Measurements from ENCODE around the gene LCMT2.

LCMT2 gene

DNA sequence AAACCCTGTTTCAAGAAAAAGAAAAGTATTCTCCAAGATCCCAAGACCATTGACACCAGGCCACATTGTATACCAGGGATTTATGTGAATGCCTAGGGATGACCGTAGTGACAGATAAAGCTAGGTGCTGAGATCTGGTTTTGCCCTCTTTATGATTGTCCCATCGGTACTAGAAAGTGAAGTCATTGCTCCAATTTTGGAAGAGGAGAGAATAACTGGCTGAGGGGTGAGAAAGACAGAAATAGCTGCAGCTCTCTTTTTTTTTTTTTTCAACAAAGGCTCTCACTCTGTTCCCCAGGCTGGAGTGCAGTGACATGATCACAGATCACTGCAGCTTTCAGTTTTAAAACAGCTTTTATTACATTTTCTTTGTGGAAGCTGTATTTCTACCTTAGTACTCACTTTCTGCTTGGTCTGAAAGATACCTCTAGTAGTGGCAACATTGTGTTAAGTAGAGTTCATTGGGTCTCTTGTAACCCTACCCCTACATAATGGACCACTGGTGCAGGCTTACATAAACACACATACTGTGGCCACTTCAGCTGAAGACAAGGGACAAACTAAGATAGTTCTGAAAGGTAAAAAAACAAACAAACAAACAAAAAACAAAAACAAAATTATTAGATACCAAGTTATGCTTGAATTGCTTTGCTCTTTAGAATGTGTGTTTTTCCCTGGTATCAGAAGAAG is 22.5 kb upstream of the LCMT2 start:
- no peak overlapping the region for H3K4me3 ChIP-seq (IDR thresholded peaks at IDR 0.05; ENCODE audit: insufficient read depth, low read depth, low read length)

DNA sequence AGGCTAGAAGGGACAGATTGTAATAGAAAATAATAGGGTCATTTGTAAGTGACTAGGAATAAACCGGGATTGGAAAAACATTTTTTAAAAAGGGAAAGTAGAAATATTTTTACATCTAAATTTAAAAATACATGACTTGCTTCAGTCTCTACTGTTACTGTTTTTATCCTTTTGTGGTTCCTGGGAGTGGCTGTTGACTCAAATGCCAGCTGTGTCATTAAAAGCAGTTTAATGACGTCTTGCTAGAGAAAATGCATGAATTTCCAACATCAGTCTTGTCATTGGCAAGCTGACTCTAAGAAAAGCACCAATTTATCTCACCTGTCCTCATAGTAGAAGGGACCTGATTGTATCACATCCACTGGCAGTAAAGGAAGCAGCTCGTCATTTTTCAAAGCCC is 16.7 kb upstream of the LCMT2 start:
- Histone ChIP-seq H3K4me3 (IDR thresholded peaks at IDR 0.05; ENCODE audit: insufficient read depth, low read depth, low read length) (no peak overlapping the region), H3K79me2 (ENCODE audit: insufficient read depth, low read depth) (no peaks in the 10 kb centered on the region), H3K4me2 (no peak overlapping the region), H3K27ac (no peak overlapping the region), H3K27me3 (ENCODE audit: insufficient read depth, low read depth) (no peaks in the 10 kb centered on the region), H2AFZ (ENCODE audit: low read depth) (no peak overlapping the region), H4K20me1 (ENCODE audit: insufficient read depth) (no peaks in the 10 kb centered on the region), H3K9ac (no peak overlapping the region), H3K36me3 (ENCODE audit: insufficient read depth) (no peaks in the 10 kb centered on the region), H3K4me1 (ENCODE audit: low read depth, poor library complexity, severe bottlenecking) (no peaks in the 10 kb centered on the region)
- TF ChIP-seq, protein P1, sequence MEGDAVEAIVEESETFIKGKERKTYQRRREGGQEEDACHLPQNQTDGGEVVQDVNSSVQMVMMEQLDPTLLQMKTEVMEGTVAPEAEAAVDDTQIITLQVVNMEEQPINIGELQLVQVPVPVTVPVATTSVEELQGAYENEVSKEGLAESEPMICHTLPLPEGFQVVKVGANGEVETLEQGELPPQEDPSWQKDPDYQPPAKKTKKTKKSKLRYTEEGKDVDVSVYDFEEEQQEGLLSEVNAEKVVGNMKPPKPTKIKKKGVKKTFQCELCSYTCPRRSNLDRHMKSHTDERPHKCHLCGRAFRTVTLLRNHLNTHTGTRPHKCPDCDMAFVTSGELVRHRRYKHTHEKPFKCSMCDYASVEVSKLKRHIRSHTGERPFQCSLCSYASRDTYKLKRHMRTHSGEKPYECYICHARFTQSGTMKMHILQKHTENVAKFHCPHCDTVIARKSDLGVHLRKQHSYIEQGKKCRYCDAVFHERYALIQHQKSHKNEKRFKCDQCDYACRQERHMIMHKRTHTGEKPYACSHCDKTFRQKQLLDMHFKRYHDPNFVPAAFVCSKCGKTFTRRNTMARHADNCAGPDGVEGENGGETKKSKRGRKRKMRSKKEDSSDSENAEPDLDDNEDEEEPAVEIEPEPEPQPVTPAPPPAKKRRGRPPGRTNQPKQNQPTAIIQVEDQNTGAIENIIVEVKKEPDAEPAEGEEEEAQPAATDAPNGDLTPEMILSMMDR (conservative IDR thresholded peaks at IDR 0.05; ENCODE audit: low read depth, low read length): no peak

More for the DNA sequence above, 22.5 kb upstream of the LCMT2 start:
- TF ChIP-seq, protein P1 (conservative IDR thresholded peaks at IDR 0.05; ENCODE audit: low read depth, low read length): no peak
- Histone ChIP-seq H2AFZ (ENCODE audit: low read depth) (no peak overlapping the region), H3K36me3 (ENCODE audit: insufficient read depth) (no peaks in the 10 kb centered on the region), H3K79me2 (ENCODE audit: insufficient read depth, low read depth) (no peaks in the 10 kb centered on the region), H4K20me1 (ENCODE audit: insufficient read depth) (no peaks in the 10 kb centered on the region), H3K27me3 (ENCODE audit: insufficient read depth, low read depth) (no peaks in the 10 kb centered on the region), H3K4me1 (ENCODE audit: low read depth, poor library complexity, severe bottlenecking) (no peaks in the 10 kb centered on the region), H3K27ac (no peak overlapping the region), H3K9ac (no peak overlapping the region), H3K4me2 (no peak overlapping the region)

DNA sequence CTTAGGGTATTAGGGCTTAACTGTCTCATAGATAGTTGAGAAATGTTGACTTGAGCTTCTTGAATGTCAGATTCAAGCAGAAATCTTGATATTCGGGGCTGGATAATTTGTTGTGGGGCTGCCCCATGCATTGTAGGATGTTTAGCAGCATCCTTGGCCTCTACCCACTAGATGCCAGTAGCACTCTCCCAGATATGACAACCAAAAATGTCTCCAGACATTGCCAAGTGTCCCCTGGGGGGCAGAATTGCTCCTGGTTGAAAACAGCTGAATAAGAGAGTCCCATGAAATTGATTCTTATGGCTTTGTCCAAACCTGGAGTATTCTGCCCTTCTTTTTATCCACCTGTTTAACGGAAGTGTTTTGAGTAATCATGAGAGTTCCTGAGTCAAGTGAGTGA is 15.9 kb upstream of the LCMT2 start:
- no peaks in the 10 kb centered on the region for H3K27me3 ChIP-seq (ENCODE audit: insufficient read depth, low read depth)
- no peak overlapping the region for H3K27ac ChIP-seq

DNA sequence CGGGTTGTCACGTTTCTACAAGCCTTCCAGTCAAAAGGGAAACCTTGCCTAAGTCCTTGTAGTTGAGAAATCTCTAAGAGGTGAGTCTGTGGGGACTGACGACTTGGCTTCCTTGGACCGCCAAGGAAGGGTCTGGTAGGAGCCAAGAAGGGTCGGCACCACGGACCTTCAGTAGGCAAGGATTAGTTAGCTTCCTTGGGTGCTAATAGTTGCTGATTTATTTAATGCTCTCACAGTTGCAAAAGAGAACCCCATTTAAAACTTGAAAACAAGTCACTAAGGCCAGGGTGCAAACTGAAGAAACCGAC is 361 bp upstream of the LCMT2 start:
- Histone ChIP-seq H3K36me3 (ENCODE audit: insufficient read depth) (no peaks in the 10 kb centered on the region), H3K4me3 (IDR thresholded peaks at IDR 0.05; ENCODE audit: insufficient read depth, low read depth, low read length) (peak overlapping the region; percentile 31), H3K4me2 (peak overlapping the region; percentile 59), H3K79me2 (ENCODE audit: insufficient read depth, low read depth) (no peaks in the 10 kb centered on the region), H3K27me3 (ENCODE audit: insufficient read depth, low read depth) (no peaks in the 10 kb centered on the region), H2AFZ (ENCODE audit: low read depth) (peak overlapping the region; percentile 97), H3K9ac (peak overlapping the region; percentile 75; the same call in 1 of the 2 replicates), H4K20me1 (ENCODE audit: insufficient read depth) (no peaks in the 10 kb centered on the region), H3K27ac (peak overlapping the region; percentile 82; the same call in 1 of the 2 replicates), H3K4me1 (ENCODE audit: low read depth, poor library complexity, severe bottlenecking) (no peaks in the 10 kb centered on the region)
- TF ChIP-seq, protein P1 (conservative IDR thresholded peaks at IDR 0.05; ENCODE audit: low read depth, low read length): no peak

More for the DNA sequence above, 15.9 kb upstream of the LCMT2 start:
- TF ChIP-seq, protein P1 (conservative IDR thresholded peaks at IDR 0.05; ENCODE audit: low read depth, low read length): no peak
- Histone ChIP-seq H2AFZ (ENCODE audit: low read depth) (no peak overlapping the region), H3K4me1 (ENCODE audit: low read depth, poor library complexity, severe bottlenecking) (no peaks in the 10 kb centered on the region), H4K20me1 (ENCODE audit: insufficient read depth) (no peaks in the 10 kb centered on the region), H3K4me2 (no peak overlapping the region), H3K36me3 (ENCODE audit: insufficient read depth) (no peaks in the 10 kb centered on the region), H3K9ac (no peak overlapping the region), H3K4me3 (IDR thresholded peaks at IDR 0.05; ENCODE audit: insufficient read depth, low read depth, low read length) (no peak overlapping the region), H3K79me2 (ENCODE audit: insufficient read depth, low read depth) (no peaks in the 10 kb centered on the region)
